OCI-LY7 (cell line): Measurements from ENCODE around the gene POU2F3. TPM values are rescaled to one million over a fixed set of nuclear protein-coding genes. Genes with fewer than 3 reads are reported as not detected.

Source experiments
- BruUV-seq: library from RNA; stranded (reverse); fragments of 400-500 nt; replicated peaks from 2 replicates; lab custom pipeline; 2021; lab: Mats Ljungman, UMichigan
- CTCF ChIA-PET: fragments of 300-600 bp; sonication (Branson Sonifier 250); formaldehyde crosslinking; loops from one replicate; lab custom pipeline; 2022; ENCODE audit warnings: antibody characterized with exemption; ENCODE audit not compliant: unreplicated experiment; lab: Charles Lee
- POLR2A ChIA-PET: fragments of 300-600 bp; sonication (Branson Sonifier 250); formaldehyde crosslinking; loops from one replicate; lab custom pipeline; 2022; ENCODE audit warnings: antibody characterized with exemption; lab: Charles Lee
- DNase-seq: peaks from one replicate; pipeline ENCODE4 v3.0.0-alpha.2; 2015; ENCODE audit warnings: low spot score
- H2AFZ ChIP-seq: fragments of 200-600 bp; sonication (generic), shearing (Covaris generic); 2 replicates; pipeline ENCODE4 v1.6.1; 2014; ENCODE audit warnings: mild to moderate bottlenecking, antibody characterized with exemption, low read length, moderate library complexity
- H3K27ac ChIP-seq: fragments of 200-600 bp; sonication (generic); 2 replicates; pipeline ENCODE4 v1.5.1; 2014; ENCODE audit warnings: mixed run types, low read depth, mild to moderate bottlenecking, moderate library complexity, low read length, inconsistent platforms; ENCODE audit not compliant: poor library complexity, severe bottlenecking
- H3K36me3 ChIP-seq: fragments of 200-600 bp; sonication (generic); 2 replicates; pipeline ENCODE4 v1.6.1; 2014; ENCODE audit warnings: mild to moderate bottlenecking, antibody characterized with exemption, low read length, moderate library complexity, mixed read lengths; ENCODE audit not compliant: insufficient read depth
- H3K4me1 ChIP-seq: fragments of 200-600 bp; sonication (generic); 2 replicates; pipeline ENCODE4 v1.5.1; 2014; ENCODE audit warnings: mild to moderate bottlenecking, low read length; ENCODE audit not compliant: insufficient read depth, poor library complexity, severe bottlenecking
- H3K4me2 ChIP-seq: fragments of 200-600 bp; sonication (generic); 2 replicates; pipeline ENCODE4 v1.6.1; 2014; ENCODE audit warnings: mild to moderate bottlenecking, low read length
- H3K4me3 ChIP-seq: fragments of 200-600 bp; sonication (generic); 2 replicates; pipeline ENCODE4 v1.5.1; 2014; ENCODE audit warnings: mild to moderate bottlenecking, low read depth, low read length; ENCODE audit not compliant: poor library complexity, severe bottlenecking
- H3K79me2 ChIP-seq: fragments of 200-600 bp; sonication (generic); 2 replicates; pipeline ENCODE4 v1.6.1; 2016; ENCODE audit warnings: low read depth, mild to moderate bottlenecking, low read length, moderate library complexity, mixed read lengths; ENCODE audit not compliant: insufficient read depth
- H3K9me2 ChIP-seq: fragments of 200-600 bp; sonication (generic); 2 replicates; pipeline ENCODE4 v1.6.1; 2016; ENCODE audit warnings: mild to moderate bottlenecking, low read length, mixed read lengths; ENCODE audit not compliant: insufficient read depth
- H3K9me3 ChIP-seq: fragments of 200-600 bp; sonication (generic); 2 replicates; pipeline ENCODE4 v1.6.1; 2014; ENCODE audit warnings: mild to moderate bottlenecking, mixed run types, low read length, mixed read lengths
- H4K20me1 ChIP-seq: fragments of 200-600 bp; sonication (generic); 2 replicates; pipeline ENCODE4 v1.6.1; 2014; ENCODE audit warnings: mild to moderate bottlenecking, antibody characterized with exemption, low read length, moderate library complexity, mixed read lengths; ENCODE audit not compliant: insufficient read depth
- CTCF ChIP-seq: fragments of 200-600 bp; sonication (generic); conservative IDR thresholded peaks from 2 replicates; pipeline ENCODE4 v1.5.1; 2014; ENCODE audit warnings: mild to moderate bottlenecking, antibody characterized with exemption, low read length, moderate library complexity, mixed read lengths
- EZH2phosphoT487 ChIP-seq: fragments of 200-600 bp; sonication (generic); IDR thresholded peaks from 2 replicates; pipeline ENCODE4 v1.6.1; 2018; ENCODE audit warnings: low read depth, borderline replicate concordance, mild to moderate bottlenecking, mixed run types, antibody characterized with exemption, low read length, moderate library complexity, mixed read lengths
- intact Hi-C: fragments of 100-400 bp; cut with micrococcal nuclease; formaldehyde crosslinking; loops from one replicate; pipeline ENCODE4 v1.10.0; 2022; ENCODE audit not compliant: unreplicated experiment
- total RNA-seq, 2 experiments: library from RNA; depleted of rRNA in 1 of 2; stranded (reverse); fragments of >200 nt in 1 of 2; shearing (Covaris generic) in 1 of 2; gene quantifications; 2 replicates each; pipeline ENCODE4 v1.2.3, GENCODE V29; 2014 to 2022

The POU2F3 gene
- total RNA-seq, 2 experiments from 2014 or later, result 0.16 TPM; not detected in 1

GRCh38 chr11:120327311-120327710 is 87.4 kb downstream of the POU2F3 start:
- Histone ChIP-seq H4K20me1 (no peaks in the 10 kb centered on the region), H3K4me2 (no peak overlapping the region), H3K9me2 (no peaks in the 10 kb centered on the region), H3K79me2 (no peaks in the 10 kb centered on the region), H3K9me3 (no peaks in the 10 kb centered on the region), H2AFZ (no peak overlapping the region), H3K4me3 (no peak overlapping the region), H3K4me1 (peaks cover 15% of the 10 kb centered on the region), H3K27ac (no peak overlapping the region), H3K36me3 (no peaks in the 10 kb centered on the region)
- intact Hi-C loops, result no loop called here
- ChIA-PET CTCF (no interaction called here), POLR2A (no interaction called here)
- no TSS peak for BruUV-seq
- TF ChIP-seq CTCF (no peak), EZH2phosphoT487 (no peak)
- no peak for DNase-seq

DNA sequence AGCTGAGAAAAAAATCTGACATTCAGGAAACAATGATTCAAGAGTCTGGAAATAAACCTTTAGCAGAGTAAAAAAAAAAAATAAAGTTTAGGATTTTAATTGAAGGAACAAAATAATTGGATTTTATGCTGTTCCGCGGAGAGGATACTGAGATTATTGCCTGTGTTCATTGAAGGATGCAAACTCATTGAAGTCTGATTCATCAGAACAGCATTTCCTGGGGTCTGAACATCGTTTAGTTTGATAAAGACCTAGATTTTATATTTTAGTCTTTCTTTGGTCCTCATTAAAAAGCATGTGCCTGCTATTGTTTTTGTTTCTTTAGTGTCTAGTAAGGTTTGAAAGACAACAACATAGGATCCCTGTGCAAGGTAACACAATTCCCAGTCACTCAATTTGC is 89.6 kb downstream of the POU2F3 start:
- Histone ChIP-seq H3K27ac (no peak overlapping the region), H3K36me3 (no peaks in the 10 kb centered on the region), H3K4me2 (no peak overlapping the region), H4K20me1 (no peaks in the 10 kb centered on the region; the same call in 1 of the 2 replicates), H3K79me2 (no peaks in the 10 kb centered on the region), H3K9me2 (no peaks in the 10 kb centered on the region), H3K4me3 (no peak overlapping the region), H3K4me1 (peaks cover 18% of the 10 kb centered on the region), H3K9me3 (no peaks in the 10 kb centered on the region), H2AFZ (no peak overlapping the region)
- DNase-seq, result no peak
- ChIA-PET POLR2A (no interaction called here), CTCF (no interaction called here)
- no peak for TF ChIP-seq EZH2phosphoT487
- TF ChIP-seq CTCF, result no peak
- BruUV-seq, result no TSS peak
- intact Hi-C loops, result no loop called here

- H3K4me2 ChIP-seq, result no peak overlapping the region
- H3K9me3 ChIP-seq, result no peaks in the 10 kb centered on the region
- TF ChIP-seq CTCF, result no peak
- no peak for TF ChIP-seq EZH2phosphoT487
- H3K4me1 ChIP-seq, result peaks cover 17% of the 10 kb centered on the region
- no peak for DNase-seq
- no peaks in the 10 kb centered on the region for H3K36me3 ChIP-seq
- intact Hi-C loops, result loop anchor here (10.0 kb wide), 2 partner anchors 295 to 355 kb away; no protein-coding TSS in a partner anchor
- BruUV-seq, result no TSS peak
- no peak overlapping the region for H2AFZ ChIP-seq
- POLR2A ChIA-PET, result no interaction called here
- H3K27ac ChIP-seq, result no peak overlapping the region
- no peaks in the 10 kb centered on the region; the same call in 1 of the 2 replicates for H4K20me1 ChIP-seq
- no peaks in the 10 kb centered on the region for H3K79me2 ChIP-seq
- H3K4me3 ChIP-seq, result no peak overlapping the region
- no peaks in the 10 kb centered on the region for H3K9me2 ChIP-seq
- CTCF ChIA-PET, result no interaction called here
These were observed 90.1 kb downstream of the POU2F3 start for GRCh38 chr11:120330045-120330444.
